Peyer's patch (tissue), 4 donors: ENCODE data around the gene GAS7. TPM values are rescaled to one million over a fixed set of nuclear protein-coding genes. Genes with fewer than 3 reads are reported as not detected.
A peak's percentile ranks its signal among the peaks of the same experiment; 100 is the strongest.

Experiments used
- DNase-seq, 3 donors: peaks; one replicate each; pipeline ENCODE4 v3.0.0-alpha.2; 2017 to 2019
- H3K27ac ChIP-seq, 4 donors: fragments of 200-600 bp; sonication (generic); one replicate each; pipeline ENCODE4 v1.5.1; 2016 to 2019
- H3K27me3 ChIP-seq, 2 donors: fragments of 200-600 bp; sonication (generic); one replicate each; pipeline ENCODE4 v1.5.1; 2019
- H3K36me3 ChIP-seq, 3 donors: fragments of 200-600 bp; sonication (generic); one replicate each; pipeline ENCODE4 v1.5.1; 2016 to 2019
- H3K4me1 ChIP-seq, 4 donors: fragments of 200-600 bp; sonication (generic); one replicate each; pipeline ENCODE4 v1.5.1; 2016 to 2019
- H3K4me3 ChIP-seq, 4 donors: fragments of 200-600 bp; sonication (generic); 1 replicate in 3 of 4; 2 replicates in 1 of 4; pipeline ENCODE4 v1.5.1; 2016 to 2019; ENCODE audit warnings: mild to moderate bottlenecking in 1 of 4
- H3K9me3 ChIP-seq, 4 donors: fragments of 200-600 bp; sonication (generic); one replicate each; pipeline ENCODE4 v1.5.1; 2016 to 2019; ENCODE audit warnings: mild to moderate bottlenecking in 1 of 4
- POLR2A ChIP-seq, 2 donors: fragments of 450-650 bp; IDR thresholded peaks; one replicate each; pipeline ENCODE4 v1.5.1; 2017; ENCODE audit warnings: antibody characterized with exemption in 2 of 2, mild to moderate bottlenecking in 2 of 2, moderate library complexity in 2 of 2
- total RNA-seq, 4 donors: library from RNA; depleted of rRNA; stranded (reverse); fragments of >200 nt; gene quantifications; one replicate each; pipeline ENCODE4 v1.1.0, GENCODE V29; 2016
- TF ChIP-seq, protein P1 (sequence below), 6 experiments: fragments of 450-650 bp in 4 of 6; fragments of 200-600 bp in 2 of 6; sonication (generic) in 1 of 6; IDR thresholded peaks; one replicate each; pipeline ENCODE4 v1.5.1; 2017 to 2019; ENCODE audit warnings: antibody characterized with exemption in 6 of 6, mild to moderate bottlenecking in 3 of 6, moderate library complexity in 1 of 6

Gene GAS7
- total RNA-seq, 4 donors from 2014 or later: 6.8 to 104 (median 27.6) TPM

DNA sequence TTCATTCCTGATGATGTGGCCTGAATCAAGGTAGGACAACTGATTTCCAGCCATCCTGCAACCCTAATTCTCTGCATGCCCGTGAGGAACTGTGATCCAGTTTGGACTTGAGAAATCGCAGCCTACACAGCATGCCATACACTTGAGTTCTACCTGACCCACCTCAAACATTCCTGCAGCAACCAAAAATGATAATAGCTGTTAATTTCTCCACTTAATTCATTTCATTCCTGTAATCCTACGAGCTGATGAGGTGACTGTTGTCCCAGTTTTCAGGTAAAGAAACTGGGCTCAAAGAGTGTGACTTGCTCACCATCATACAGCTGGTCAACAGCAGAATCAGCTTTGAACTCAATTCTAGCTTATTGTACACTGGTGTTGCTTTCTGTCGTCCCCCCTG, 2.2 kb upstream of the GAS7 start:
- Histone ChIP-seq H3K27ac (no peak overlapping the region), H3K9me3 (no peaks in the 10 kb centered on the region), H3K4me1 (no peaks in the 10 kb centered on the region), H3K4me3 (no peak overlapping the region), H3K36me3 (no peaks in the 10 kb centered on the region), H3K27me3 (no peaks in the 10 kb centered on the region)
- no peak for DNase-seq
- no peak for TF ChIP-seq POLR2A (IDR thresholded peaks at IDR 0.05)
- TF ChIP-seq, protein P1, sequence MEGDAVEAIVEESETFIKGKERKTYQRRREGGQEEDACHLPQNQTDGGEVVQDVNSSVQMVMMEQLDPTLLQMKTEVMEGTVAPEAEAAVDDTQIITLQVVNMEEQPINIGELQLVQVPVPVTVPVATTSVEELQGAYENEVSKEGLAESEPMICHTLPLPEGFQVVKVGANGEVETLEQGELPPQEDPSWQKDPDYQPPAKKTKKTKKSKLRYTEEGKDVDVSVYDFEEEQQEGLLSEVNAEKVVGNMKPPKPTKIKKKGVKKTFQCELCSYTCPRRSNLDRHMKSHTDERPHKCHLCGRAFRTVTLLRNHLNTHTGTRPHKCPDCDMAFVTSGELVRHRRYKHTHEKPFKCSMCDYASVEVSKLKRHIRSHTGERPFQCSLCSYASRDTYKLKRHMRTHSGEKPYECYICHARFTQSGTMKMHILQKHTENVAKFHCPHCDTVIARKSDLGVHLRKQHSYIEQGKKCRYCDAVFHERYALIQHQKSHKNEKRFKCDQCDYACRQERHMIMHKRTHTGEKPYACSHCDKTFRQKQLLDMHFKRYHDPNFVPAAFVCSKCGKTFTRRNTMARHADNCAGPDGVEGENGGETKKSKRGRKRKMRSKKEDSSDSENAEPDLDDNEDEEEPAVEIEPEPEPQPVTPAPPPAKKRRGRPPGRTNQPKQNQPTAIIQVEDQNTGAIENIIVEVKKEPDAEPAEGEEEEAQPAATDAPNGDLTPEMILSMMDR (IDR thresholded peaks at IDR 0.05): no peak

DNA sequence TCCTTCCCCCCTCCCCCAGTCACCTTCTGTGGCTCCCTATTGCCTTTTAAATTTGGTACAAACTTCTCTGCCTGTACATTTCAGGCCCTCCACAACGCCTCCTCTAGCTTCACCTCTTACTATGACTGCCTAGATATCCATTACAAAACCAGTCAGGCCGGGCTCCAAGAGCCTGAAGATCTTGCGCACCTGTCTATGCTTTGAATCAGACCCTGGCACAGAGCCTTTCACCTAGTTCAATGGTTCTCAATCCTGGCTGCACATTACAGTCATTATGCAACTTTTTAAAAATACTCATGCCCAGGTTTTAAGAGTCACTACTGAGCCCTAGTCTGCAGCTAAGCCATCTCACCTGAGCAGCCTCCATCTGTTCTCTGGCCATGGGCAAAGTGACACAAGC, 1.6 kb upstream of the GAS7 start:
- Histone ChIP-seq H3K9me3 (no peaks in the 10 kb centered on the region), H3K27me3 (no peaks in the 10 kb centered on the region), H3K4me3 (no peak overlapping the region), H3K4me1 (no peaks in the 10 kb centered on the region), H3K27ac (no peak overlapping the region), H3K36me3 (no peaks in the 10 kb centered on the region)
- no peak for TF ChIP-seq POLR2A (IDR thresholded peaks at IDR 0.05)
- TF ChIP-seq, protein P1 (IDR thresholded peaks at IDR 0.05): no peak
- no peak for DNase-seq

DNA sequence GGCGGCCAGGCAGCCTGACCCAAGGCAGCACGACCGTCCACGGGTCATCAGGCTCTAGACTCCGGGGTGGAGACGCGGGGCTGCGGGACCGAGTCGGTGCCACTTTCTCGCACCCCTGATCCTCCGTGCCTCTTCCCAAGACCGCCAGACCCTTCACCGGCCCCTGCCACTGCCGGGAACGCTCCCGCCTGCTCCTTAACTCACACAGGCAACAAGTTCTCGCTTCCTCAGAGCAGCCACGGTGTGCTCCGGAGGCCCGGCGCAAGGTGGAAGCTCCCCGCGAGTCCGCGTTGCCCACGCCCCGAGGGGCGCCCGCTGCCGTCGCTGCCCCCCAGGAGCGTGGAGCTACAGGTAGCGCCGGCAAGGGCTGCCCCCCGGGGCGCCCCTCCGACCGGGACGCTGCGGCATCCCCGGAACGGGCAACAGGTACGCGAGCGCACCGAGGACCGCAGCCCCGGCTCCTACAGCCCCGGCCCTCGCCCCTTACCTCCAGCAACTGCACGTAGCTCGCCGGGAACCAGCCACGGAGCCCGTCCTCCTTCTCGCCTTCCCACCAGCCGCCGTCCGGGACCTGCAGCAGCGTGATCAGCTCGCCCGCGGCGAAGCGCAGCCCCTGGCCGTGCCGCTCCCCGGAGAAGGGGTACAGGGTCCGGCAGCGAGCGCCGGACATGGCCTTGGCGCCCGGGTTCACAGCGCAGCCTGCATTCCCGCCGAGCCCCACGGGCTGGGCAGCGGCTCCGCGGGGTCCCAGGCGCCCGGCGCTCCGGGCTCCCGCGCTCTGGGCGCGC, 491 bp downstream of the GAS7 start:
- H3K27ac ChIP-seq: peak overlapping the region; percentile 49 to 67 (median 59)
- peak overlapping the region; percentile 39 to 62 (median 51) for H3K4me3 ChIP-seq
- peaks cover 0 to 4% (median 0%) of the 10 kb centered on the region in 4 donors for H3K9me3 ChIP-seq
- no peaks in the 10 kb centered on the region for H3K27me3 ChIP-seq
- TF ChIP-seq, protein P1 (IDR thresholded peaks at IDR 0.05): no peak
- TF ChIP-seq POLR2A (IDR thresholded peaks at IDR 0.05): no peak
- no peak for DNase-seq
- no peaks in the 10 kb centered on the region for H3K36me3 ChIP-seq
- no peaks in the 10 kb centered on the region for H3K4me1 ChIP-seq

DNA sequence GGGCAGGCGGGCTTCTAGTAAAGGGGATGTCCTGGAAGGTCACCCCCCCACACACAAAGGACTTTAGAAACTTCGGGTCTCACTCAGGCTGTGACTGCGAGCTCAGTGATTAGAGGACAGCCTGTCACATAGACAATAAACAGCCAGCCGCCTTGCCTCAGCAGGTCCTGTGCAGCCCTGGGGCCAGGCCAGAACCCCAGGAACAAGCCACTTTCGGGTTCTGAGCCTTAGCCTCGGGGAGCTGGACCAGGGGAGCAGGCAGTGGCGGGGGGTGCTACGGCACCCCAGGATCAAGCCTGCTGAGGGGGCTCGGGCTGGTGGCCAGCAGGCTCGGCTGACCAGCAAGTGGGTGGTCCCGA, 1.1 kb downstream of the GAS7 start:
- H3K36me3 ChIP-seq: no peaks in the 10 kb centered on the region
- DNase-seq: no peak
- TF ChIP-seq, protein P1 (IDR thresholded peaks at IDR 0.05): no peak
- no peak for TF ChIP-seq POLR2A (IDR thresholded peaks at IDR 0.05)
- no peaks in the 10 kb centered on the region for H3K27me3 ChIP-seq
- no peaks in the 10 kb centered on the region for H3K4me1 ChIP-seq
- H3K9me3 ChIP-seq: peaks cover 0 to 4% (median 0%) of the 10 kb centered on the region in 4 donors
- H3K27ac ChIP-seq: peak overlapping the region in 3 of 4 donors; percentile 52 to 67 (median 66)
- peak overlapping the region; percentile 39 to 62 (median 51) for H3K4me3 ChIP-seq

DNA sequence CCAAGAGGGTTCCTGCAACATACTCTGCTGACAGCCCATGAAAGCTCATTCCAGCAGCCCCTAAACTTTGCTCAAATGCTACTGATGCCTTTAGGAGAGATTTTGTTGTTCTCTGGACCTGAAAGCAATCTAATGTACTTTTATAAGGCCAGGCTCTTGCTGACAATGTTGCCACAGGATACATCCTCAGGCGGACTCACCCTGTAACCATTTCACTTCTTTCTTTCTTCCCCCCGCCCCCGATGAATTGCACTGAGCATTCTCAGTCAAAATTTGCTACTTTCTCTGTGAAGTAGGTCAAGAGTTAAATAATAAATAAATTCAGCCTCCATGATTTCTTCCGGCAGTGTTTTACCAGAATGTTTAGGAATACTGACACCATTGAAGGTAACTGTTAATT, 1.5 kb downstream of the GAS7 start:
- Histone ChIP-seq H3K36me3 (no peaks in the 10 kb centered on the region), H3K27ac (peak overlapping the region in 1 of 4 donors; percentile 67), H3K27me3 (no peaks in the 10 kb centered on the region), H3K4me3 (peak overlapping the region in 3 of 4 donors; percentile 39 to 62 (median 55)), H3K4me1 (no peaks in the 10 kb centered on the region), H3K9me3 (peaks cover 0 to 4% (median 0%) of the 10 kb centered on the region in 4 donors)
- no peak for DNase-seq
- TF ChIP-seq, protein P1 (IDR thresholded peaks at IDR 0.05): no peak
- no peak for TF ChIP-seq POLR2A (IDR thresholded peaks at IDR 0.05)
